Lung (tissue), 12 donors: ENCODE measurements around the gene LCP2. TPM values are rescaled to one million over a fixed set of nuclear protein-coding genes. Genes with fewer than 3 reads are reported as not detected.

Experiments used
- ATAC-seq: fragments of 200-7000 bp; cut with Tn5 transposase; one replicate; pipeline ENCODE4 v1.9.1; 2020; ENCODE audit warnings: moderate number of reproducible peaks; ENCODE audit not compliant: insufficient read depth, low FRiP score
- DNase-seq, 3 donors: peaks; one replicate each; pipeline ENCODE4 v3.0.0-alpha.2; 2013 to 2017
- H3K27ac ChIP-seq, 2 donors: one replicate each; pipeline ENCODE4 v1.5.1; 2013; ENCODE audit warnings: mild to moderate bottlenecking in 2 of 2, moderate library complexity in 2 of 2, control low read depth in 1 of 2, inconsistent platforms in 1 of 2, low read depth in 1 of 2, low read length in 1 of 2
- H3K27me3 ChIP-seq, 3 donors: one replicate each; pipeline ENCODE4 v1.5.1; 2013; ENCODE audit warnings: low read length in 2 of 3; ENCODE audit not compliant: control insufficient read depth in 3 of 3, insufficient read depth in 3 of 3
- H3K36me3 ChIP-seq, 4 donors: one replicate each; pipeline ENCODE4 v1.5.1; 2013; ENCODE audit warnings: low read length in 4 of 4, mild to moderate bottlenecking in 1 of 4, moderate library complexity in 1 of 4; ENCODE audit not compliant: control insufficient read depth in 4 of 4, insufficient read depth in 4 of 4
- H3K4me1 ChIP-seq, 5 donors: one replicate each; pipeline ENCODE4 v1.5.1; 2013; ENCODE audit warnings: low read length in 5 of 5, mild to moderate bottlenecking in 2 of 5, moderate library complexity in 1 of 5; ENCODE audit not compliant: control insufficient read depth in 5 of 5, insufficient read depth in 5 of 5
- H3K4me3 ChIP-seq: one replicate; pipeline ENCODE4 v1.5.1; 2013; ENCODE audit warnings: mild to moderate bottlenecking, control low read depth, moderate library complexity
- H3K9ac ChIP-seq, 2 donors: one replicate each; pipeline ENCODE4 v1.5.1; 2013; ENCODE audit warnings: low read length in 2 of 2, control low read depth in 1 of 2; ENCODE audit not compliant: insufficient read depth in 1 of 2
- H3K9me3 ChIP-seq, 4 donors: one replicate each; pipeline ENCODE4 v1.5.1; 2013; ENCODE audit warnings: low read length in 3 of 4, mild to moderate bottlenecking in 1 of 4, moderate library complexity in 1 of 4; ENCODE audit not compliant: control insufficient read depth in 4 of 4, insufficient read depth in 3 of 4
- CTCF ChIP-seq: IDR thresholded peaks from 2 replicates; pipeline ENCODE4 v1.5.1; 2012; ENCODE audit warnings: mild to moderate bottlenecking; ENCODE audit errors: control extremely low read depth, extremely low read depth
- WGBS, 2 donors: extraction: QIAGEN DNeasy Blood & Tissue Kit; methylation state at CpG; one replicate each; pipeline ENCODE4 v1.1.7; 2013; 5-methylcytosine and 5-hydroxymethylcytosine counted together
- polyA plus RNA-seq, 2 donors: library from polyadenylated mRNA; stranded (reverse); fragments of 200-250 nt; gene quantifications; one replicate each; pipeline ENCODE4 v1.2.1, GENCODE V29; 2013
- total RNA-seq, 2 donors: library from RNA; depleted of rRNA in 1 of 2; stranded (reverse); fragments of >200 nt in 1 of 2; gene quantifications; one replicate each; pipeline ENCODE4 v1.2.1, GENCODE V29; 2014 to 2021
- donor health status: control.
- donor health status: control.
- donor health status: Bipolar disorder and iron deficiency.
- donor health status: healthy.
- donor health status: DM: yes; HTN: yes; CAD: no.

Gene LCP2
- total and polyA plus RNA-seq, 4 donors: 15.6 to 127 (median 56.0) TPM

- Histone ChIP-seq H3K36me3 (no peaks in the 10 kb centered on the region), H3K9me3 (no peaks in the 10 kb centered on the region), H3K4me3 (no peak overlapping the region), H3K27ac (no peak overlapping the region), H3K4me1 (peaks cover 0 to 9% (median 6%) of the 10 kb centered on the region in 5 donors), H3K27me3 (peaks cover 0 to 6% (median 3%) of the 10 kb centered on the region in 3 donors), H3K9ac (no peak overlapping the region)
- WGBS, 2 donors: 45 to 54% methylated on average over 4 of the region's 4 CpGs
- no peak for DNase-seq
- ATAC-seq: no peak
- no peak for TF ChIP-seq CTCF
These were observed 29.6 kb upstream of the LCP2 start for GRCh38 chr5:170327168-170327567.

- H3K4me1 ChIP-seq: peaks cover 0 to 7% (median 0%) of the 10 kb centered on the region in 5 donors
- H3K27ac ChIP-seq: no peak overlapping the region
- ATAC-seq (no peak), DNase-seq (no peak)
- no peak overlapping the region for H3K4me3 ChIP-seq
- H3K9ac ChIP-seq: no peak overlapping the region
- no peaks in the 10 kb centered on the region for H3K36me3 ChIP-seq
- no peaks in the 10 kb centered on the region for H3K27me3 ChIP-seq
- WGBS, 2 donors: 79 to 82% methylated on average over 5 of the region's 5 CpGs
- TF ChIP-seq CTCF: no peak
- H3K9me3 ChIP-seq: no peaks in the 10 kb centered on the region
These were observed 21.7 kb upstream of the LCP2 start for GRCh38 chr5:170319301-170319700.

- Histone ChIP-seq H3K36me3 (no peaks in the 10 kb centered on the region), H3K4me1 (peaks cover 0 to 7% (median 2%) of the 10 kb centered on the region in 5 donors), H3K27me3 (no peaks in the 10 kb centered on the region), H3K9ac (no peak overlapping the region), H3K27ac (no peak overlapping the region), H3K4me3 (no peak overlapping the region), H3K9me3 (no peaks in the 10 kb centered on the region)
- DNase-seq: no peak
- no peak for ATAC-seq
- 84 to 90% methylated on average over 3 of the region's 3 CpGs for WGBS, 2 donors
- no peak for TF ChIP-seq CTCF
These were observed 19.9 kb upstream of the LCP2 start for GRCh38 chr5:170317499-170317898.

- H3K4me1 ChIP-seq: peaks cover 0 to 7% (median 2%) of the 10 kb centered on the region in 5 donors
- H3K9ac ChIP-seq: no peak overlapping the region
- no peak overlapping the region for H3K27ac ChIP-seq
- WGBS, 2 donors: 95 to 100% methylated on average over 4 of the region's 4 CpGs
- DNase-seq (no peak), ATAC-seq (no peak)
- H3K27me3 ChIP-seq: no peaks in the 10 kb centered on the region
- no peak overlapping the region for H3K4me3 ChIP-seq
- no peaks in the 10 kb centered on the region for H3K9me3 ChIP-seq
- TF ChIP-seq CTCF: no peak
- no peaks in the 10 kb centered on the region for H3K36me3 ChIP-seq
These were observed 19.4 kb upstream of the LCP2 start for GRCh38 chr5:170316937-170317336.
